Neural progenitor cell (in vitro differentiated cells): Measurements from ENCODE around the gene SENP1. TPM values are rescaled to one million over a fixed set of nuclear protein-coding genes. Genes with fewer than 3 reads are reported as not detected.
A peak's percentile ranks its signal among the peaks of the same experiment; 100 is the strongest.

Experiments
- DNase-seq: peaks from one replicate; pipeline ENCODE4 v3.0.0-alpha.2; 2016; ENCODE audit warnings: low spot score
- H2AFZ ChIP-seq: fragments of 200-600 bp; sonication (generic); replicated peaks from 2 replicates; pipeline ENCODE4 v1.6.1; 2016; ENCODE audit warnings: antibody characterized with exemption
- H3F3A ChIP-seq: fragments of 200-600 bp; sonication (generic); 2 replicates; pipeline ENCODE4 v1.6.1; 2016; ENCODE audit warnings: antibody characterized with exemption, low read depth
- H3K27ac ChIP-seq: fragments of 200-600 bp; sonication (generic); 2 replicates; pipeline ENCODE4 v1.5.1; 2016; ENCODE audit warnings: mild to moderate bottlenecking
- H3K27me3 ChIP-seq: fragments of 200-600 bp; sonication (generic); 2 replicates; pipeline ENCODE4 v1.6.1; 2016; ENCODE audit warnings: mild to moderate bottlenecking, moderate library complexity
- H3K36me3 ChIP-seq: fragments of 200-600 bp; sonication (generic); 2 replicates; pipeline ENCODE4 v1.5.1; 2016
- H3K4me1 ChIP-seq: fragments of 200-600 bp; sonication (generic); 2 replicates; pipeline ENCODE4 v1.6.1; 2016; ENCODE audit warnings: mixed run types
- H3K4me2 ChIP-seq: fragments of 200-600 bp; sonication (generic); 2 replicates; pipeline ENCODE4 v1.6.1; 2016
- H3K4me3 ChIP-seq: fragments of 200-600 bp; sonication (generic); 2 replicates; pipeline ENCODE4 v1.5.1; 2016
- H3K79me2 ChIP-seq: fragments of 200-600 bp; sonication (generic); 2 replicates; pipeline ENCODE4 v1.6.1; 2016; ENCODE audit warnings: low read depth
- H3K9ac ChIP-seq: fragments of 200-600 bp; sonication (generic); 2 replicates; pipeline ENCODE4 v1.6.1; 2016
- H3K9me3 ChIP-seq: fragments of 200-600 bp; sonication (generic); 2 replicates; pipeline ENCODE4 v1.5.1; 2016; ENCODE audit warnings: low read depth
- H4K20me1 ChIP-seq: fragments of 200-600 bp; sonication (generic); 2 replicates; pipeline ENCODE4 v1.6.1; 2016; ENCODE audit warnings: low read depth
- H3K27ac Mint-ChIP-seq: 3 replicates; pipeline ENCODE4 v1.8.0; 2021; ENCODE audit warnings: mixed read lengths
- H3K27me3 Mint-ChIP-seq: 2 replicates; pipeline ENCODE4 v1.8.0; 2022; ENCODE audit warnings: low read depth, mild to moderate bottlenecking, inconsistent platforms, moderate library complexity, mixed read lengths; ENCODE audit not compliant: insufficient read depth
- H3K36me3 Mint-ChIP-seq: 3 replicates; pipeline ENCODE4 v1.8.0; 2021; ENCODE audit warnings: mixed read lengths
- H3K4me1 Mint-ChIP-seq: 3 replicates; pipeline ENCODE4 v1.8.0; 2021; ENCODE audit warnings: mixed read lengths
- H3K4me3 Mint-ChIP-seq: 3 replicates; pipeline ENCODE4 v1.8.0; 2021; ENCODE audit warnings: mild to moderate bottlenecking, moderate library complexity, mixed read lengths
- H3K9me3 Mint-ChIP-seq: 3 replicates; pipeline ENCODE4 v1.8.0; 2020; ENCODE audit warnings: mixed read lengths
- CTCF ChIP-seq: fragments of 200-600 bp; sonication (generic); IDR thresholded peaks from 2 replicates; pipeline ENCODE4 v1.5.1; 2017; ENCODE audit warnings: antibody characterized with exemption, mild to moderate bottlenecking
- EZH2 ChIP-seq: fragments of 200-600 bp; sonication (generic); IDR thresholded peaks from 2 replicates; pipeline ENCODE4 v1.6.1; 2017; ENCODE audit warnings: antibody characterized with exemption, mild to moderate bottlenecking, moderate library complexity
- EZH2phosphoT487 ChIP-seq: fragments of 200-600 bp; sonication (generic); IDR thresholded peaks from 2 replicates; pipeline ENCODE4 v1.6.1; 2017; ENCODE audit warnings: antibody characterized with exemption
- total RNA-seq: library from RNA; depleted of rRNA; stranded (reverse); fragments of >200 nt; gene quantifications from 2 replicates; pipeline ENCODE4 v1.2.3, GENCODE V29; 2015; ENCODE audit warnings: low replicate concordance

The SENP1 gene
- total RNA-seq, 1 donor from 2014 or later, result 89.9 TPM

GRCh38 chr12:48065041-48065440 lies 40.8 kb downstream of the SENP1 start:
- Histone ChIP-seq H3K9ac (no peak overlapping the region), H2AFZ (no peak overlapping the region), H3K79me2 (no peaks in the 10 kb centered on the region), H3K4me2 (no peak overlapping the region), H3K4me3 (no peak overlapping the region), H4K20me1 (no peaks in the 10 kb centered on the region), H3K9me3 (no peaks in the 10 kb centered on the region), H3F3A (peaks cover 6% of the 10 kb centered on the region), H3K27ac (no peak overlapping the region), H3K4me1 (no peaks in the 10 kb centered on the region), H3K27me3 (no peaks in the 10 kb centered on the region), H3K36me3 (peaks cover 17% of the 10 kb centered on the region)
- Mint-ChIP-seq H3K4me1 (no peaks in the 10 kb centered on the region), H3K27me3 (no peaks in the 10 kb centered on the region), H3K27ac (no peak overlapping the region), H3K36me3 (peaks cover 37% of the 10 kb centered on the region), H3K9me3 (peaks cover 1% of the 10 kb centered on the region), H3K4me3 (no peak overlapping the region)
- no peak for DNase-seq
- TF ChIP-seq EZH2 (no peak), CTCF (no peak), EZH2phosphoT487 (no peak)

- Mint-ChIP-seq H3K4me3 (no peak overlapping the region), H3K27me3 (no peaks in the 10 kb centered on the region), H3K4me1 (no peaks in the 10 kb centered on the region), H3K9me3 (peaks cover 12% of the 10 kb centered on the region), H3K27ac (no peak overlapping the region), H3K36me3 (peaks cover 48% of the 10 kb centered on the region)
- no peaks in the 10 kb centered on the region for H3K4me1 ChIP-seq
- no peaks in the 10 kb centered on the region for H3K9me3 ChIP-seq
- no peaks in the 10 kb centered on the region for H3K79me2 ChIP-seq
- DNase-seq, result no peak
- peaks cover 12% of the 10 kb centered on the region for H3F3A ChIP-seq
- H3K4me3 ChIP-seq, result no peak overlapping the region
- TF ChIP-seq EZH2phosphoT487 (no peak), EZH2 (no peak), CTCF (no peak)
- H4K20me1 ChIP-seq, result no peaks in the 10 kb centered on the region
- H2AFZ ChIP-seq, result no peak overlapping the region
- no peak overlapping the region for H3K27ac ChIP-seq
- H3K36me3 ChIP-seq, result peaks cover 24% of the 10 kb centered on the region
- H3K27me3 ChIP-seq, result no peaks in the 10 kb centered on the region
- H3K9ac ChIP-seq, result no peak overlapping the region
- H3K4me2 ChIP-seq, result no peak overlapping the region
Measured at GRCh38 chr12:48063530-48063929, 42.3 kb downstream of the SENP1 start.

DNA sequence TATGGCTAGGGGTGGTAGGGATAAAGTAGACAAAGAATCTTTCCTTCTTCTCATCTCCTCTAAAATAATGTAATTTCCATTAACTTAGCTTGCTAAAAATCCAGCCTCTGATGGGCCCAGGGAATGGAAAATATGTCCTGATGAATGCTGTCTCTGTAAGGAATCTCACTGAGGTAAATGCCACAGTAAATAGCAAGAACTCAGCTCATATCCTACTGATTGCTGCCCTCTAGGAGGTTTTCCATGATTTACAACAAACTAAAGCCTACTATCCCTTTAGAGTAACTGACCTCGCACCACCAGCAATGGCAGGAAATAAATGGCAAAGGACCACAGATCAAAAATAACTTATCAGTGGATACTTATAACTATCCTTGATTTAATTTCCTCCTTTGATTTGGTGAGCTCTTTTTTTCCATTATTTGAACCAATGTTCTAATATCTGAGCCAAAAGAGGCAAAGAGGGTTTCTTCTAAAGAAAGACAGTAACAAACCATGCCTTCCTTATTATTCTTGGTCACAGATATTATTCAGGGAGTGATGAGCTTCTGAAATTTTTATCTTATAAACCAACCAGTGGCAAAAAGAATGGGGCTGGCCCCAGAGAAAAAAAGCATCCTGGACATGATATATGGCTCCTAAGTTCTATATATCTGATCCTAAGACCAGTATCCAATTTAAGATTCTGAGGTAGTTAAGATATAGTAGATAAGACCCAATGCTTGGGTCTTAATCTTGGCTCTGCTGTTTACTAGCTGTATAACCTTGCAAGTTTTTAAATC lies 43.8 kb downstream of the SENP1 start:
- TF ChIP-seq CTCF (peak; percentile 57), EZH2phosphoT487 (no peak)
- DNase-seq, result peak; percentile 51
- Mint-ChIP-seq H3K4me3 (no peak overlapping the region), H3K4me1 (no peaks in the 10 kb centered on the region), H3K27ac (no peak overlapping the region), H3K27me3 (no peaks in the 10 kb centered on the region), H3K36me3 (peaks cover 52% of the 10 kb centered on the region), H3K9me3 (peaks cover 16% of the 10 kb centered on the region)
- Histone ChIP-seq H3K9ac (peak overlapping the region; percentile 30), H3K79me2 (no peaks in the 10 kb centered on the region), H3F3A (peaks cover 23% of the 10 kb centered on the region), H3K4me2 (no peak overlapping the region), H3K36me3 (peaks cover 28% of the 10 kb centered on the region), H3K4me1 (no peaks in the 10 kb centered on the region), H3K27me3 (no peaks in the 10 kb centered on the region), H3K27ac (no peak overlapping the region), H3K4me3 (no peak overlapping the region), H4K20me1 (no peaks in the 10 kb centered on the region), H2AFZ (no peak overlapping the region), H3K9me3 (no peaks in the 10 kb centered on the region)
